Bone marrow (tissue), 2 donors: ENCODE results near the gene CMTM7.

ENCODE experiments used
- DNase-seq, 2 donors: peaks; one replicate each; lab custom pipeline; 2025; lab: John Stamatoyannopoulos, UW

The CMTM7 gene

DNA sequence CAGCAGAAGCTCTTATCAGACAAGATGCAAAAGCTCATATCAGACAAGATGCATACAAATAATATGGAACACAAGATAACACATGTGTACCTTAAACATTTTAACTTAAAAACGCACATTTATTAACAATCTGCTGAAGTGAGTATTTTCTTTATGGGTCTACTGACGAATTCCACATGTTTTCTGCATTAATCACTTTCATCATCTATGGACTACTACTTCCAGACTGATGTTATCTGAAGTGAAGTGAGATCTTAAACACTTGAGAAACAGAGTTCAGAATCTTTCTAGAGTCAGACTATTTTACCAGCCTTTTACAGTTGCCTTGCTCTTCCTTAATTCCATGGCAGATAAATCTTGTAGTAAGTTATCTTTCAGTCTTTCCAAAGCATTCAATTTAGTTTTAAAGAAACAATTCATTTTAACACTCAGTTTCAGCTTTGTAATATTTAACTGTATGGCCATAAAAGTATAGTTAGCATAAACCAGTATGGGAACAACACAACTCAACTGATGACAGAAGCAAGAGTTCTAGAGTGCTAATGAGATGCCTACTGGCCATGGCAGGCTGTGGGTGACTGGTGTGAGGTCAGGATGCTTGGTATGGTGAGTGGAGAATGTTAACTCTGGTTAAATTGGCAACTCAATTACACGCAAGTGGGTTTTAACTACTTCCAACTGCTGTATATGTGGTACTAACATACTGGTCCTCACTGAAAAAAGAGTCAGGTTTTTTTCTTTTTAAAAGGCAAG, 101.2 kb downstream of the CMTM7 start:
- no peak for DNase-seq

DNA sequence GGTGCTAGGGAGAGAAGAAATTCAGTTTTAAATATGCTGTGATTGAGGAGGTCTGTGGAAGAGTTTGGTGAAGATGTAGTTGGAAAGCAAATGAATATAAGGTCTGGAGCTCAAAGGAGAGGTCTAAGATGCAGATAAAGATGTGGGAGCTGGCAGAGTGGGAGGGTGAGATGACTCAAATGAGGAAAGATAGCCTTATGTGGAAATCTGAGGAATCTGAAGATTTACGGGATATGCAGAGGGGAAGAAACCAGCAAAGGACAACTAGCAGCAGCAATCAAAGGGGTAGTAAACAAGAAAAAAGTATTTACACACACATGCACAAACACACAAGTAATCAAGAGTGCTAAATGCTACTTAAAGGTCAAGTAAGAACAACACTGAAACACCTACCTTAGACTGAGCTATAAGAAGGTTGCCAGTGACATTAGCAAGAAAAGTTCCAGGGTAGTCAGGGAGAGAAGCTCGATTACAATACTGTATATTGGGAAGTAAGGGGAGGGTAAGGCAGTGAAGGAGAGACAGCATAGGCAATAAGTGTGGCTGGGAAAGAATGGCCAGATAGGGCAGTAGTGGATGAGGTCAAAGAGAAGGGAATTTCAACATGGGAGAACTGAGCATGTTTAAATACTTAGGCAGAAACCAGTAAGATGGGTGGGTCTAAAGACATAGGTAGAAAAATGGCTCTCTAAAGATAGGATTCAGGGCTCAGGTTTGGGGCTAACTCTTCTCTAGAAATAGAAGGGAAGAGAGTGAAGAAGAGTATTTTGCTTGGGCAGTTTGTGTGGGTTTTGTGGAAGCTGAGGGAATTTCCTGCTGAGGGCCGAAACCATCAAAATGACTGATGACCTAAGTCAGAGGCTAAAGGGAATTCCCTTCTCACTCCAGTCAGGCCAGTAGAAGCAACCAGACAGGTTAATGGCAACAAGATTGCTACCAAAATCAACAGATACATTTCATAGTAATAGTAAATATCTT, 102.1 kb downstream of the CMTM7 start:
- no peak for DNase-seq

DNA sequence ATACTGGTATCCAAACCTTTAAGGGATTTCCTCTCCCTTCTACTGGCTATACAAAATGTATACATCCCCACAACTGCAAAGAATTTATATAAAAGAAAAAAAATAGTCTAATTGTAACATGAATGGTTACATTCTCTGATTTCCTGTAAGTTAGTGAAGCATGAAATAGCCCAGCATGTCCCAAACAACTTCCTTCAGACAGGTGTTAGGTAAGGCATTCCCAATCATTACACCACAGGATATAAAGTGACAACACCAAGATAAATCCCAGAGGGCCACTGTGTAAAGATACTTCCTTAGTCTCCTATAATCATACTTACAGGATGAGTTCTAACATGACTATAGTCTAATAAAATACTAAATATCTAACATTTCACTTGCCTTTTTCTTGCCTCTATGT, 103.4 kb downstream of the CMTM7 start:
- DNase-seq, result no peak

DNA sequence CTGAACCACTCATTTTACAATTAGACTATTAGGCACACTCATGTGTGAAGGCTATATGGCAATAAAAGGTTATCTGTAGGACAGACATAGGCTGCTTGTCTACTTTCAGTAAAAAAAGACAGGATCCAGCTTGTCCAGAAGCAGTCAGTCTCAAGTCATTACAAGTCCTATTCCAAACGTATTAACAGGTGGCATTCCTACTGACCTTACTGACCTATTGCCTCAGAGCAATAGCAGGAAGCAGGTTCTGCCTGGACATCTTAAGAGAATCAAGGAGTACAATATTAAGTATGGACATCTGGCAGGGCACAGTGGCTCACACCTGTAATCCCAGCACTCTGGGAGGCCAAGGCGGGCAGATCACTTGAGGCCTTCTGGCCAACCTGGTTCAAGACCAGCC, 104.0 kb downstream of the CMTM7 start:
- no peak for DNase-seq

DNA sequence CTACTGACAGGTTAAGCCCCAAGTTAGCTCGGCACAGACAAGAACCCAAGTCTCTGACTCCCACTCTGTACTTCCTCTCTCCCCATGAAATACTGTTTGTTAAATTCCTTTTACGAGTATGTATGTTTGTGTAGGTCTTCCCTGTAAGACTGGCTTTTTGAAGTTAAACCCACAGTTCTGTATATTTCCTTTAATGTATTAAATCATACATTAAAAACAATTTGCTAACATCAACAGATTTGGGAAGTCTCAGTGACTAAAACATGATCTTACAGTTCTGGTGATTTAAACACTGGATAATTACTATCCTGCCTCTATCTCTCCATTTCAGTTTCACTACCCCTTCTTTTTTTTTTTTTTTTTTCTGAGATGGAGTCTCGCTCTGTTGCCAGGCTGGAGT, 106.6 kb downstream of the CMTM7 start:
- no peak for DNase-seq

DNA sequence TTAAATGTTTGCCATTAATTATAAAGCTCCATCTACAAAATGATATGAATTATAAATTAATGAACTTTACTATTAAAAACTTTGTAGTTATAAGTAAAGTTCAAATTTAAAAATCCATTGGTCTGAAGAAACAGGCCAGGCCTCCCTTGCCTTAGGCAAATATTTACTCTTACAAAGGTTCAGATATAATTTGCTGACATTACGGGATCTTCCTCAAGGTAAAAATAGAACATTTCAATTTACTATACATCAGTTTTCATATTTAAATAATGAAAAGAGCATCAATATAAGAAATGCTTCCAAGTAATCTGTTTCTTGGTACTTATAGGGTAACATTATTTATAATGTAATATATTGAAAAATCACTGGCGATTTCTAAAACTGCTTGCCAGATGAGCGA, 107.3 kb downstream of the CMTM7 start:
- no peak for DNase-seq

DNA sequence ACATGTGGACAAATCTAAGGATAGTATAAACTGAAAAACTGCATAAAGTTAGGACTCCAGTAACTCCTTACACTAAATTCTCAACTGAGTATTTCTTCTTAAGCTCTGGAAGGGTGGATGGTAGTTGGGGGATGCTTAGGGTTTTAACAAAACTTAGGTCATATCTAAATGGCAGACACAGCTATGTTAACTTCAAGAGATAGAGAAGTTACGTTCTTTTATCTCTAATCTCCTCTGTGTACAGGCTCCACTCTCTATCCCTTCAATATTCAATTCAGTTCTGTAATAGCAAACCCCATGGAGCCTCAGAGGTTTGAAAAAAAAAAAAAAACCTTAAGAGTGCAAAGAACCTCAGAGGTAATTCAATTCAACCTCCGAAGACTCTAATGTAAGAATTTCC, 107.9 kb downstream of the CMTM7 start:
- DNase-seq, result no peak

DNA sequence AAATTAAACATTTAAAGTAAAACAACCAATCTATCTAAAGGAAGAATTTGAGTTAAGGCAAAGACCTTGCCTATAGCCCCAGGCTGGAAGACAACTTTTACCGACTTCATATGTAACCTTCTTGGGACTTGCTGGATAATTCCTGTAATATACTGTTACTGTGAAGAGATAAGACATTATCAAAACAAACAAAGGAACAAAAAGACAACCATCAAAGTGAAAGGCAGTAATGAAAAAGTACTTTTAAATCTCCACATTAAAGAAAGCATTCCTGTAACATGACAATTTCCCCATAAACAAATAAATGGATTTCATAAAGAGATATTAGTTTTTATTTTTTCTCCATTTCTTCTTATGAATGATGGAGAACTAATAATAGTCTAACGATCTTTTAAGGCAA, 108.6 kb downstream of the CMTM7 start:
- DNase-seq, result no peak

DNA sequence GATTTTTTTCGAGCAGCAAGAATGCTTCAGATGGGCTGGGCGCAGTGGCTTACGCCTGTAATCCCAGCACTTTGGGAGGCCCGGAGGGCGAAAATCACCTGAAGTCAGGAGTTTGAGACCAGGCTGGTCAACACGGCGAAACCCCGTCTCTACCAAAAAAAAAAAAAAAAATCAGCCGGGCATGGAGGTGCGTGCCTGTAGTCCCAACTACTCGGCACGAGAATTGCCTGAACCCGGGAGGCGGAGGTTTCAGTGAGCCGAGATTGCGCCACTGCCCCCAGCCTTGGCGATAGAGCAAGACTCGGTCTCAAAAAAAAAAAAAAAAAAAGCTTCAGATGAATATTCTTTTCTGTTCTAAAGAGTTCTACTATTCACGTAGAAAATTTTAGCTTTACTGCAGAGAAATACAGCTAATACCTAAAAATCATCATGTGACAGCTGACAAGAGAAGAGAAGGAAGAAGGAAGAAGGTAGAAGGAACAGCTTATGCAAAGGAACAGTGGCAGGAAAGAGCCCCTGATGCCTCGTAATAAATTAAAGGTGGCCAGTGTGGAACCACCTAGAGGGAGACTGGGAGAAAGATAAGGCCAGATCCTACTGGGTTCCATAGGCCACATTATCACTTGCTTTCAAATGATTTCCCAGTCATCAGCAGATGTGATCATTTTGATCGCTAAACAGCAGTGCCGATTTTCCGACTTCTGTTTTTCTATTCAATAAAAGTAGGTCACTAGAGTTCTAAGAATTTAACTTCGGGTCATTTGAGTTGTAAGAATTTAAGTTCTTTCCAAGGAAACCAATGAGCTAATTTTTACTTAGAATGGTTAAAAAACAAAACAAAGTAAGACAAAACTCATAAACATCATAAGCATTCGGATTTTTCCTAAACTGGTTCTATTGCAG, 109.5 kb downstream of the CMTM7 start:
- no peak for DNase-seq

DNA sequence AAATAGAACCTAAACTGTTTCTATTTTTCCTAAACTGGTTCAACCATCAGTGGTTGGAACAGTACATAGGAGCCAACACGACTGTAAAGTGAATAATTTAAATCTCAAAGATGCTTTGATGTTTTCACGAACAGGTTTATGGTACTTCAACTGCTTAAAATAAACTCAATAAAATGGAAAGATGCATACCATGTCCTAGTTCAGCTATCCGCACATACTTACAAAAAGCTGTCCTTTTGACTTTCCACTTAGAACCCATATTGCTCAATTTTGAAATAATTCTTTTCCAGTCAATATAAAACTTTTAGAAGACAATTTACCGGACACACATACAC, 110.1 kb downstream of the CMTM7 start:
- DNase-seq, result no peak

DNA sequence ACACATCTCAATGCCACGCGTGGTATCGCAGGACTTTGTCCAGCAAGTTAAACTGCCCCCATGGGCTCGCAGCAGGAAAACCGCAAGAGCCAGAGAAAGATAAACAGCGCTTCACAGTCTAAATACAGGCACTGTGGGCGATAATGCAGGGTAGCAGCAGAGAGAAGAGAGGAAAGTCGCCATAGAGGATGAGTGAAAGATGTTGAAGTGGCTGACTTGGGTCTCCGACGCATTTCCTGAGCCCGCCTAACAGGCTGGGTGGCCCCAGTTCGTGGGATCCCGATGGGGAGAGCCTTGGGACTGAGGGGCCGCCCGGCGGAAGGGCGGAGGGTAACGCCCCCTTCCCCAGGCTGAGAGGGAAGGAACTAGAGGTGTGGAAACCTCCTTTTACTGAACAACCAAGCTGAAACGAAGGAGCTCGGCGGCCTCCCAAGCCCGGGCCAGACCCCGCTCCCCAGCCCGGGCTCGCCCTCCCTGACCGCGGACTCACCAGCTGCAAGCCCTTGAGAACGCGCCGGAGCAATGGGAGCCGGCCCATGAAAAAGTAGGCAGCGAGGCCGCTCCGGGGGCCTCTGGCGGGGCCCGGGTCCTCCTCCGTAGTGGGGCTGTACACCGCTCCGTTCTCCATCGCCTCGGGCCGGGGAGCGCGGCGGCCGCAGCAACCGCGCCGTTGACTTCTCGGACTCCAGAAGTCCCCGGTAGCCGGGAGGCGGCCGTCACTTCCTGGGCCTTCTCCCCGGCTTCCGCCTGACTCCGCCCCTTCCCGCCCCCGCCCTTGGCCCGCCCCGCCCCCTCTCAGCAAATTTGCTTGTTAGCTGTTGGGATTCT, 110.7 kb downstream of the CMTM7 start, which contains the start of gene CMTM6:
Gene CMTM6 (minus strand): TSS at position 735 of the 828 bp plus-strand sequence. CDS start 107 bp downstream, at position 628.
- peak; percentile 31 to 79 for DNase-seq

DNA sequence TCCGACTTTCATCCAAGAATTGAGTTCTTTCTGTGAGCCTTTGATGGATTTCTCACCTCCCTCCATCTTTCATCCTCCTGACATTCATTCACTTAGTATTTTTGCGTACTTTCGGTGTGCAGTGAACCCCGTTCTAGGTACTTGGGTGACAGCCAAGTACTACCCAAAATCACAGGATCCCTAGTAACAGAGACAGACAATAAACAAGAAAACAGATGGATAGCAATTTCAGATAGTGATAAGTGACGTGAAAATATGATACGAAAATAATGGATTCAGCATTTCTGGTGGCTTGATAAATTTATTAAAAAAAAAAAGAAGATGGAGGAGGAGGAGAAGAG, 111.3 kb downstream of the CMTM7 start:
- no peak for DNase-seq
